CD4-positive, alpha-beta T cell treated with Interleukin-1 beta for 1 hour (primary cell): ENCODE data around the gene UGT1A4.

Source experiments
- DNase-seq, 2 donors: peaks; one replicate each; pipeline ENCODE4 v3.0.0-alpha.2; 2020 to 2022

Gene UGT1A4

GRCh38 chr2:233792720-233793119 lies 74.2 kb downstream of the UGT1A4 start:
- DNase-seq: no peak

- no peak for DNase-seq
These were observed 75.1 kb downstream of the UGT1A4 start for GRCh38 chr2:233793465-233794127.

- DNase-seq: no peak
These were observed 75.7 kb downstream of the UGT1A4 start for GRCh38 chr2:233794128-233794658.

- DNase-seq: no peak
These were observed 77.2 kb downstream of the UGT1A4 start for GRCh38 chr2:233795735-233796171.

- DNase-seq: no peak
These were observed 77.7 kb downstream of the UGT1A4 start for GRCh38 chr2:233796254-233796653.

- DNase-seq: no peak
These were observed 80.0 kb downstream of the UGT1A4 start for GRCh38 chr2:233798335-233799086.

GRCh38 chr2:233799087-233799665 lies 80.6 kb downstream of the UGT1A4 start:
- DNase-seq: no peak

GRCh38 chr2:233799716-233800115 lies 81.2 kb downstream of the UGT1A4 start:
- no peak for DNase-seq

- no peak for DNase-seq
These were observed 81.7 kb downstream of the UGT1A4 start for GRCh38 chr2:233800208-233800607.

GRCh38 chr2:233801357-233802131 lies 83.0 kb downstream of the UGT1A4 start:
- DNase-seq: no peak

GRCh38 chr2:233802132-233802815 lies 83.7 kb downstream of the UGT1A4 start:
- DNase-seq: no peak

GRCh38 chr2:233803292-233803911 lies 84.9 kb downstream of the UGT1A4 start:
- DNase-seq: no peak

- no peak for DNase-seq
These were observed 85.5 kb downstream of the UGT1A4 start for GRCh38 chr2:233803994-233804393.

GRCh38 chr2:233807215-233807865 lies 88.8 kb downstream of the UGT1A4 start:
- DNase-seq: no peak

- no peak for DNase-seq
These were observed 89.7 kb downstream of the UGT1A4 start for GRCh38 chr2:233807966-233808935.

- DNase-seq: no peak
These were observed 91.8 kb downstream of the UGT1A4 start for GRCh38 chr2:233810385-233810784.

- no peak for DNase-seq
These were observed 92.6 kb downstream of the UGT1A4 start for GRCh38 chr2:233811087-233811486.

GRCh38 chr2:233811732-233812131 lies 93.2 kb downstream of the UGT1A4 start:
- DNase-seq: no peak

GRCh38 chr2:233813236-233814055 lies 94.9 kb downstream of the UGT1A4 start:
- DNase-seq: no peak
